ENCODE data around the gene CDCP2.

Gene CDCP2

GRCh38 chr1:54151013-54151412 is 1.8 kb downstream of the CDCP2 start:
- H3K36me3 ChIP-seq (ENCODE audit: control insufficient read depth, low read depth, low read length), result no peaks in the 10 kb centered on the region
- no peak overlapping the region for H3K27ac ChIP-seq (ENCODE audit: low read length)
- H3K9ac ChIP-seq (ENCODE audit: low read length), result no peak overlapping the region
- H3K4me3 ChIP-seq (ENCODE audit: low read length), result no peak overlapping the region
- H3K27me3 ChIP-seq (ENCODE audit: control insufficient read depth, insufficient read depth, low read length), result no peaks in the 10 kb centered on the region
- peaks cover 10% of the 10 kb centered on the region for H3K4me1 ChIP-seq (ENCODE audit: control insufficient read depth, low read depth, low read length)
- no peaks in the 10 kb centered on the region for H3K9me3 ChIP-seq (ENCODE audit: control insufficient read depth, low read depth, low read length)

- no peaks in the 10 kb centered on the region for H3K9me3 ChIP-seq (ENCODE audit: control insufficient read depth, low read depth, low read length)
- H3K36me3 ChIP-seq (ENCODE audit: control insufficient read depth, low read depth, low read length), result no peaks in the 10 kb centered on the region
- no peak overlapping the region for H3K9ac ChIP-seq (ENCODE audit: low read length)
- no peak overlapping the region for H3K4me3 ChIP-seq (ENCODE audit: low read length)
- H3K27me3 ChIP-seq (ENCODE audit: control insufficient read depth, insufficient read depth, low read length), result no peaks in the 10 kb centered on the region
- peaks cover 10% of the 10 kb centered on the region for H3K4me1 ChIP-seq (ENCODE audit: control insufficient read depth, low read depth, low read length)
- no peak overlapping the region for H3K27ac ChIP-seq (ENCODE audit: low read length)
Observed at GRCh38 chr1:54149734-54150133, 3.1 kb downstream of the CDCP2 start.

- Histone ChIP-seq H3K36me3 (ENCODE audit: control insufficient read depth, low read depth, low read length) (no peaks in the 10 kb centered on the region), H3K27ac (ENCODE audit: low read length) (no peak overlapping the region), H3K4me3 (ENCODE audit: low read length) (no peak overlapping the region), H3K9ac (ENCODE audit: low read length) (no peak overlapping the region), H3K27me3 (ENCODE audit: control insufficient read depth, insufficient read depth, low read length) (no peaks in the 10 kb centered on the region), H3K4me1 (ENCODE audit: control insufficient read depth, low read depth, low read length) (no peaks in the 10 kb centered on the region), H3K9me3 (ENCODE audit: control insufficient read depth, low read depth, low read length) (no peaks in the 10 kb centered on the region)
Observed at GRCh38 chr1:54144366-54144765, 8.4 kb downstream of the CDCP2 start.

- Histone ChIP-seq H3K27ac (ENCODE audit: low read length) (no peak overlapping the region), H3K36me3 (ENCODE audit: control insufficient read depth, low read depth, low read length) (no peaks in the 10 kb centered on the region), H3K9ac (ENCODE audit: low read length) (no peak overlapping the region), H3K4me1 (ENCODE audit: control insufficient read depth, low read depth, low read length) (peaks cover 1% of the 10 kb centered on the region), H3K4me3 (ENCODE audit: low read length) (no peak overlapping the region), H3K27me3 (ENCODE audit: control insufficient read depth, insufficient read depth, low read length) (no peaks in the 10 kb centered on the region), H3K9me3 (ENCODE audit: control insufficient read depth, low read depth, low read length) (no peaks in the 10 kb centered on the region)
Observed at GRCh38 chr1:54142146-54142900, 10.5 kb downstream of the CDCP2 start.

- H3K9ac ChIP-seq (ENCODE audit: low read length), result no peak overlapping the region
- no peak overlapping the region for H3K4me3 ChIP-seq (ENCODE audit: low read length)
- H3K36me3 ChIP-seq (ENCODE audit: control insufficient read depth, low read depth, low read length), result no peaks in the 10 kb centered on the region
- no peaks in the 10 kb centered on the region for H3K9me3 ChIP-seq (ENCODE audit: control insufficient read depth, low read depth, low read length)
- peaks cover 27% of the 10 kb centered on the region for H3K4me1 ChIP-seq (ENCODE audit: control insufficient read depth, low read depth, low read length)
- H3K27ac ChIP-seq (ENCODE audit: low read length), result no peak overlapping the region
- no peaks in the 10 kb centered on the region for H3K27me3 ChIP-seq (ENCODE audit: control insufficient read depth, insufficient read depth, low read length)
Observed at GRCh38 chr1:54139711-54140110, 13.1 kb downstream of the CDCP2 start.

- Histone ChIP-seq H3K36me3 (ENCODE audit: control insufficient read depth, low read depth, low read length) (no peaks in the 10 kb centered on the region), H3K4me1 (ENCODE audit: control insufficient read depth, low read depth, low read length) (peaks cover 28% of the 10 kb centered on the region), H3K4me3 (ENCODE audit: low read length) (no peak overlapping the region), H3K27me3 (ENCODE audit: control insufficient read depth, insufficient read depth, low read length) (no peaks in the 10 kb centered on the region), H3K9ac (ENCODE audit: low read length) (no peak overlapping the region), H3K9me3 (ENCODE audit: control insufficient read depth, low read depth, low read length) (no peaks in the 10 kb centered on the region), H3K27ac (ENCODE audit: low read length) (no peak overlapping the region)
Observed at GRCh38 chr1:54138994-54139393, 13.8 kb downstream of the CDCP2 start.

- Histone ChIP-seq H3K9me3 (ENCODE audit: control insufficient read depth, low read depth, low read length) (no peaks in the 10 kb centered on the region), H3K36me3 (ENCODE audit: control insufficient read depth, low read depth, low read length) (no peaks in the 10 kb centered on the region), H3K27me3 (ENCODE audit: control insufficient read depth, insufficient read depth, low read length) (no peaks in the 10 kb centered on the region), H3K27ac (ENCODE audit: low read length) (no peak overlapping the region), H3K4me1 (ENCODE audit: control insufficient read depth, low read depth, low read length) (peaks cover 28% of the 10 kb centered on the region), H3K9ac (ENCODE audit: low read length) (no peak overlapping the region), H3K4me3 (ENCODE audit: low read length) (no peak overlapping the region)
Observed at GRCh38 chr1:54137534-54138061, 15.2 kb downstream of the CDCP2 start.

- Histone ChIP-seq H3K4me3 (ENCODE audit: low read length) (no peak overlapping the region), H3K9me3 (ENCODE audit: control insufficient read depth, low read depth, low read length) (no peaks in the 10 kb centered on the region), H3K9ac (ENCODE audit: low read length) (no peak overlapping the region), H3K27me3 (ENCODE audit: control insufficient read depth, insufficient read depth, low read length) (no peaks in the 10 kb centered on the region), H3K4me1 (ENCODE audit: control insufficient read depth, low read depth, low read length) (peaks cover 28% of the 10 kb centered on the region), H3K27ac (ENCODE audit: low read length) (no peak overlapping the region), H3K36me3 (ENCODE audit: control insufficient read depth, low read depth, low read length) (no peaks in the 10 kb centered on the region)
Observed at GRCh38 chr1:54136963-54137533, 15.8 kb downstream of the CDCP2 start.

GRCh38 chr1:54136269-54136896 is 16.4 kb downstream of the CDCP2 start:
- Histone ChIP-seq H3K4me1 (ENCODE audit: control insufficient read depth, low read depth, low read length) (peaks cover 28% of the 10 kb centered on the region), H3K27ac (ENCODE audit: low read length) (no peak overlapping the region), H3K9ac (ENCODE audit: low read length) (no peak overlapping the region)

GRCh38 chr1:54135436-54136120 is 17.2 kb downstream of the CDCP2 start:
- Histone ChIP-seq H3K9me3 (ENCODE audit: control insufficient read depth, low read depth, low read length) (no peaks in the 10 kb centered on the region), H3K27me3 (ENCODE audit: control insufficient read depth, insufficient read depth, low read length) (no peaks in the 10 kb centered on the region), H3K27ac (ENCODE audit: low read length) (peak overlapping the region; percentile 37), H3K36me3 (ENCODE audit: control insufficient read depth, low read depth, low read length) (no peaks in the 10 kb centered on the region), H3K4me3 (ENCODE audit: low read length) (no peak overlapping the region), H3K9ac (ENCODE audit: low read length) (peak overlapping the region; percentile 35), H3K4me1 (ENCODE audit: control insufficient read depth, low read depth, low read length) (peaks cover 28% of the 10 kb centered on the region)

More at GRCh38 chr1:54136269-54136896, 16.4 kb downstream of the CDCP2 start:
- Histone ChIP-seq H3K4me3 (ENCODE audit: low read length) (no peak overlapping the region), H3K9me3 (ENCODE audit: control insufficient read depth, low read depth, low read length) (no peaks in the 10 kb centered on the region), H3K36me3 (ENCODE audit: control insufficient read depth, low read depth, low read length) (no peaks in the 10 kb centered on the region), H3K27me3 (ENCODE audit: control insufficient read depth, insufficient read depth, low read length) (no peaks in the 10 kb centered on the region)

- Histone ChIP-seq H3K4me1 (ENCODE audit: control insufficient read depth, low read depth, low read length) (peaks cover 28% of the 10 kb centered on the region), H3K36me3 (ENCODE audit: control insufficient read depth, low read depth, low read length) (no peaks in the 10 kb centered on the region), H3K4me3 (ENCODE audit: low read length) (no peak overlapping the region), H3K9me3 (ENCODE audit: control insufficient read depth, low read depth, low read length) (no peaks in the 10 kb centered on the region), H3K9ac (ENCODE audit: low read length) (no peak overlapping the region), H3K27ac (ENCODE audit: low read length) (no peak overlapping the region), H3K27me3 (ENCODE audit: control insufficient read depth, insufficient read depth, low read length) (no peaks in the 10 kb centered on the region)
Observed at GRCh38 chr1:54134295-54134694, 18.5 kb downstream of the CDCP2 start.
